MM.1S (cell line): ENCODE data around the gene SAMD8.

Experiments used
- DNase-seq: peaks from one replicate; pipeline ENCODE4 v3.0.0-alpha.2; 2015
- H2AFZ ChIP-seq: fragments of 300-600 bp; sonication (generic); 2 replicates; pipeline ENCODE4 v1.6.0; 2016; ENCODE audit warnings: antibody characterized with exemption, low read length
- H3F3A ChIP-seq: fragments of 300-600 bp; sonication (generic); 2 replicates; pipeline ENCODE4 v1.6.1; 2016; ENCODE audit warnings: mild to moderate bottlenecking, antibody characterized with exemption, low read length, moderate library complexity, mixed read lengths; ENCODE audit not compliant: insufficient read depth
- H3K27ac ChIP-seq: fragments of 300-600 bp; sonication (generic); 2 replicates; pipeline ENCODE4 v1.5.1; 2016; ENCODE audit warnings: mild to moderate bottlenecking, low read length
- H3K27me3 ChIP-seq: fragments of 300-600 bp; sonication (generic); replicated peaks from 2 replicates; pipeline ENCODE4 v1.6.0; 2016; ENCODE audit warnings: low read length; ENCODE audit not compliant: insufficient read depth
- H3K36me3 ChIP-seq: fragments of 300-600 bp; sonication (generic); replicated peaks from 2 replicates; pipeline ENCODE4 v1.6.1; 2016; ENCODE audit warnings: mild to moderate bottlenecking, low read length, mixed read lengths; ENCODE audit not compliant: insufficient read depth
- H3K4me1 ChIP-seq: fragments of 300-600 bp; sonication (generic); 2 replicates; pipeline ENCODE4 v1.6.1; 2016; ENCODE audit warnings: low read length, mixed read lengths
- H3K4me2 ChIP-seq: fragments of 300-600 bp; sonication (generic); 2 replicates; pipeline ENCODE4 v1.6.0; 2016; ENCODE audit warnings: low read depth, low read length
- H3K4me3 ChIP-seq: fragments of 300-600 bp; sonication (generic); 2 replicates; pipeline ENCODE4 v1.5.1; 2016; ENCODE audit warnings: low read length, mixed read lengths
- H3K79me2 ChIP-seq: fragments of 300-600 bp; sonication (generic); 2 replicates; pipeline ENCODE4 v1.6.1; 2016; ENCODE audit warnings: mixed run types, low read length, mixed read lengths
- H3K9ac ChIP-seq: fragments of 300-600 bp; sonication (generic); 2 replicates; pipeline ENCODE4 v1.6.1; 2016; ENCODE audit warnings: low read length, mixed read lengths
- H3K9me2 ChIP-seq: fragments of 300-600 bp; sonication (generic); replicated peaks from 2 replicates; pipeline ENCODE4 v1.6.1; 2016; ENCODE audit warnings: mild to moderate bottlenecking, low read length, mixed read lengths; ENCODE audit not compliant: insufficient read depth
- H3K9me3 ChIP-seq: fragments of 300-600 bp; sonication (generic); replicated peaks from 2 replicates; pipeline ENCODE4 v1.6.1; 2016; ENCODE audit warnings: mild to moderate bottlenecking, low read length, mixed read lengths; ENCODE audit not compliant: insufficient read depth
- H4K20me1 ChIP-seq: fragments of 300-600 bp; sonication (generic); 2 replicates; pipeline ENCODE4 v1.6.1; 2016; ENCODE audit warnings: mild to moderate bottlenecking, low read length, moderate library complexity, mixed read lengths; ENCODE audit not compliant: insufficient read depth
- CTCF ChIP-seq: fragments of 300-600 bp; sonication (generic); IDR thresholded peaks from 2 replicates; pipeline ENCODE4 v1.5.1; 2016; ENCODE audit warnings: antibody characterized with exemption, low read length, mixed read lengths
- EZH2 ChIP-seq: fragments of 300-600 bp; sonication (generic); optimal IDR thresholded peaks from 2 replicates; pipeline ENCODE3; 2017; ENCODE audit warnings: low read depth, mild to moderate bottlenecking, antibody characterized with exemption, low read length, mixed read lengths
- EZH2phosphoT487 ChIP-seq: fragments of 300-600 bp; sonication (generic); IDR thresholded peaks from 2 replicates; pipeline ENCODE4 v1.6.1; 2018; ENCODE audit warnings: antibody characterized with exemption, low read length

SAMD8 gene

GRCh38 chr10:75176736-75177135 lies 65.3 kb downstream of the SAMD8 start:
- Histone ChIP-seq H3F3A (no peaks in the 10 kb centered on the region), H3K9me2 (no peaks in the 10 kb centered on the region), H3K36me3 (no peaks in the 10 kb centered on the region), H3K79me2 (no peaks in the 10 kb centered on the region), H2AFZ (no peak overlapping the region), H3K4me1 (no peaks in the 10 kb centered on the region), H3K4me3 (no peak overlapping the region), H3K27me3 (no peaks in the 10 kb centered on the region), H3K27ac (no peak overlapping the region), H3K4me2 (no peak overlapping the region), H3K9me3 (no peaks in the 10 kb centered on the region), H4K20me1 (no peaks in the 10 kb centered on the region), H3K9ac (no peak overlapping the region)
- DNase-seq, result no peak
- TF ChIP-seq EZH2 (no peak), CTCF (no peak)

GRCh38 chr10:75179657-75180177 lies 68.3 kb downstream of the SAMD8 start:
- Histone ChIP-seq H3K36me3 (no peaks in the 10 kb centered on the region), H3K9me2 (no peaks in the 10 kb centered on the region)

GRCh38 chr10:75180592-75180991 lies 69.1 kb downstream of the SAMD8 start:
- TF ChIP-seq CTCF (no peak), EZH2phosphoT487 (no peak), EZH2 (no peak)
- no peaks in the 10 kb centered on the region for H3K4me1 ChIP-seq
- no peak overlapping the region for H3K9ac ChIP-seq
- H3K36me3 ChIP-seq, result no peaks in the 10 kb centered on the region
- H3K79me2 ChIP-seq, result no peaks in the 10 kb centered on the region
- no peak overlapping the region for H3K27ac ChIP-seq
- H3K9me3 ChIP-seq, result no peaks in the 10 kb centered on the region
- no peaks in the 10 kb centered on the region for H4K20me1 ChIP-seq
- H2AFZ ChIP-seq, result no peak overlapping the region
- H3K27me3 ChIP-seq, result no peaks in the 10 kb centered on the region
- H3K4me2 ChIP-seq, result no peak overlapping the region
- no peaks in the 10 kb centered on the region for H3K9me2 ChIP-seq
- no peaks in the 10 kb centered on the region for H3F3A ChIP-seq
- no peak for DNase-seq
- H3K4me3 ChIP-seq, result no peak overlapping the region

More at GRCh38 chr10:75179657-75180177, 68.3 kb downstream of the SAMD8 start:
- Histone ChIP-seq H4K20me1 (no peaks in the 10 kb centered on the region), H2AFZ (no peak overlapping the region), H3K4me2 (no peak overlapping the region), H3K79me2 (no peaks in the 10 kb centered on the region), H3K27ac (no peak overlapping the region), H3K4me1 (no peaks in the 10 kb centered on the region), H3F3A (no peaks in the 10 kb centered on the region), H3K9ac (no peak overlapping the region), H3K9me3 (no peaks in the 10 kb centered on the region), H3K27me3 (no peaks in the 10 kb centered on the region), H3K4me3 (no peak overlapping the region)
- TF ChIP-seq EZH2 (no peak), EZH2phosphoT487 (no peak), CTCF (no peak)
- DNase-seq, result no peak
